NCI-H748 treated with DMSO at 0.1 percent for 48 hours (cell line): ENCODE results near the gene ZNF555.

ENCODE experiments used
- DNase-seq: peaks from one replicate; lab custom pipeline; 2025; lab: John Stamatoyannopoulos, UW

Gene ZNF555

GRCh38 chr19:2824129-2824528 is 17.1 kb upstream of the ZNF555 start:
- DNase-seq = no peak

GRCh38 chr19:2827022-2827421 is 14.3 kb upstream of the ZNF555 start:
- no peak for DNase-seq

- DNase-seq = no peak
Observed at GRCh38 chr19:2827840-2828489, 13.3 kb upstream of the ZNF555 start.

GRCh38 chr19:2834294-2834871 is 6.9 kb upstream of the ZNF555 start:
- DNase-seq = no peak

- DNase-seq = no peak
Observed at GRCh38 chr19:2837430-2837829, 3.8 kb upstream of the ZNF555 start.

- DNase-seq = no peak
Observed at GRCh38 chr19:2841855-2842574, 740 bp downstream of the ZNF555 start.

- no peak for DNase-seq
Observed at GRCh38 chr19:2845107-2845506, 3.8 kb downstream of the ZNF555 start.

- no peak for DNase-seq
Observed at GRCh38 chr19:2846180-2846894, 5.1 kb downstream of the ZNF555 start.

- DNase-seq = no peak
Observed at GRCh38 chr19:2847507-2847906, 6.2 kb downstream of the ZNF555 start.

GRCh38 chr19:2848616-2849015 is 7.3 kb downstream of the ZNF555 start:
- DNase-seq = no peak

GRCh38 chr19:2850256-2850925 is 9.1 kb downstream of the ZNF555 start:
- DNase-seq = no peak

- DNase-seq = no peak
Observed at GRCh38 chr19:2852598-2852997, 11.3 kb downstream of the ZNF555 start.

- DNase-seq = no peak
Observed at GRCh38 chr19:2853015-2853606, 11.8 kb downstream of the ZNF555 start.

GRCh38 chr19:2854849-2855248 is 13.6 kb downstream of the ZNF555 start:
- no peak for DNase-seq

- DNase-seq = no peak
Observed at GRCh38 chr19:2856457-2857050, 15.3 kb downstream of the ZNF555 start.

GRCh38 chr19:2858864-2859263 is 17.6 kb downstream of the ZNF555 start:
- DNase-seq = no peak

- no peak for DNase-seq
Observed at GRCh38 chr19:2863816-2864215, 22.5 kb downstream of the ZNF555 start.

GRCh38 chr19:2865334-2866100 is 24.2 kb downstream of the ZNF555 start:
- DNase-seq = no peak

- no peak for DNase-seq
Observed at GRCh38 chr19:2866495-2867024, 25.3 kb downstream of the ZNF555 start.
